Astrocyte (in vitro differentiated cells and primary cell): ENCODE results near the gene HOXB6. TPM values are rescaled to one million over a fixed set of nuclear protein-coding genes. Genes with fewer than 3 reads are reported as not detected.

Experiments used
- DNase-seq: peaks from one replicate; pipeline ENCODE4 v3.0.0-alpha.2; 2010; ENCODE audit warnings: low read depth
- FAIRE-seq: peaks from 2 replicates; lab custom pipeline; 2011; peaks lifted over from hg19 to GRCh38; lab: Jason Lieb, UNC
- H2AFZ ChIP-seq: 2 replicates; pipeline ENCODE4 v1.6.0; 2012; ENCODE audit warnings: low read depth, low read length, inconsistent platforms
- H3K27ac ChIP-seq: 2 replicates; pipeline ENCODE4 v1.5.1; 2011; ENCODE audit warnings: low read depth, low read length, inconsistent platforms
- H3K27me3 ChIP-seq: 2 replicates; pipeline ENCODE4 v1.6.0; 2011; ENCODE audit warnings: low read length, inconsistent platforms; ENCODE audit not compliant: insufficient read depth
- H3K36me3 ChIP-seq: 2 replicates; pipeline ENCODE4 v1.5.1; 2011; ENCODE audit warnings: low read length, inconsistent platforms; ENCODE audit not compliant: insufficient read depth
- H3K4me1 ChIP-seq: 2 replicates; pipeline ENCODE4 v1.5.1; 2011; ENCODE audit warnings: low read length, inconsistent platforms; ENCODE audit not compliant: insufficient read depth
- H3K4me2 ChIP-seq: 2 replicates; pipeline ENCODE4 v1.6.0; 2012; ENCODE audit warnings: low read length, inconsistent platforms
- H3K4me3 ChIP-seq: 2 replicates; pipeline ENCODE4 v1.5.1; 2011; ENCODE audit warnings: low read depth, mild to moderate bottlenecking, low read length, inconsistent platforms; ENCODE audit not compliant: insufficient read depth
- H3K79me2 ChIP-seq: 2 replicates; pipeline ENCODE4 v1.6.0; 2012; ENCODE audit warnings: mild to moderate bottlenecking, low read length, inconsistent platforms; ENCODE audit not compliant: insufficient read depth
- H3K9ac ChIP-seq: 2 replicates; pipeline ENCODE4 v1.6.0; 2012; ENCODE audit warnings: mild to moderate bottlenecking, low read length, inconsistent platforms
- H3K9me3 ChIP-seq: 2 replicates; pipeline ENCODE4 v1.5.1; 2012; ENCODE audit warnings: low read depth, mild to moderate bottlenecking, low read length, inconsistent platforms; ENCODE audit not compliant: insufficient read depth
- H4K20me1 ChIP-seq: 2 replicates; pipeline ENCODE4 v1.6.0; 2012; ENCODE audit warnings: low read length, inconsistent platforms; ENCODE audit not compliant: insufficient read depth
- H3K27ac Mint-ChIP-seq: one replicate; pipeline ENCODE4 v1.8.0; 2021; ENCODE audit warnings: mild to moderate bottlenecking, mixed read lengths; ENCODE audit not compliant: unreplicated experiment
- H3K27me3 Mint-ChIP-seq: one replicate; pipeline ENCODE4 v1.8.0; 2021; ENCODE audit warnings: low read depth, mixed read lengths; ENCODE audit not compliant: unreplicated experiment
- H3K36me3 Mint-ChIP-seq: one replicate; pipeline ENCODE4 v1.8.0; 2021; ENCODE audit warnings: low read depth, mixed read lengths; ENCODE audit not compliant: unreplicated experiment
- H3K4me1 Mint-ChIP-seq: one replicate; pipeline ENCODE4 v1.8.0; 2021; ENCODE audit warnings: low read depth, mixed read lengths; ENCODE audit not compliant: unreplicated experiment
- H3K4me3 Mint-ChIP-seq: one replicate; pipeline ENCODE4 v1.8.0; 2021; ENCODE audit warnings: mild to moderate bottlenecking, moderate library complexity, mixed read lengths; ENCODE audit not compliant: unreplicated experiment
- H3K9me3 Mint-ChIP-seq: one replicate; pipeline ENCODE4 v1.8.0; 2021; ENCODE audit warnings: mild to moderate bottlenecking, mixed read lengths; ENCODE audit not compliant: unreplicated experiment
- EZH2 ChIP-seq: IDR thresholded peaks from 2 replicates; pipeline ENCODE4 v1.6.1; 2012; ENCODE audit warnings: mild to moderate bottlenecking, low read length, inconsistent platforms; ENCODE audit not compliant: insufficient read depth
- total RNA-seq: library from RNA; stranded (reverse); gene quantifications from 2 replicates; pipeline ENCODE4 v1.2.1, GENCODE V29; 2021
- TF ChIP-seq, protein P1 (sequence below): IDR thresholded peaks from 2 replicates; pipeline ENCODE4 v1.5.1; 2011; ENCODE audit warnings: low read depth, mild to moderate bottlenecking, inconsistent platforms, low read length, moderate library complexity; ENCODE audit not compliant: insufficient read depth

Gene HOXB6
- total RNA-seq, 1 donor from 2014 or later = not detected

- TF ChIP-seq, protein P1, sequence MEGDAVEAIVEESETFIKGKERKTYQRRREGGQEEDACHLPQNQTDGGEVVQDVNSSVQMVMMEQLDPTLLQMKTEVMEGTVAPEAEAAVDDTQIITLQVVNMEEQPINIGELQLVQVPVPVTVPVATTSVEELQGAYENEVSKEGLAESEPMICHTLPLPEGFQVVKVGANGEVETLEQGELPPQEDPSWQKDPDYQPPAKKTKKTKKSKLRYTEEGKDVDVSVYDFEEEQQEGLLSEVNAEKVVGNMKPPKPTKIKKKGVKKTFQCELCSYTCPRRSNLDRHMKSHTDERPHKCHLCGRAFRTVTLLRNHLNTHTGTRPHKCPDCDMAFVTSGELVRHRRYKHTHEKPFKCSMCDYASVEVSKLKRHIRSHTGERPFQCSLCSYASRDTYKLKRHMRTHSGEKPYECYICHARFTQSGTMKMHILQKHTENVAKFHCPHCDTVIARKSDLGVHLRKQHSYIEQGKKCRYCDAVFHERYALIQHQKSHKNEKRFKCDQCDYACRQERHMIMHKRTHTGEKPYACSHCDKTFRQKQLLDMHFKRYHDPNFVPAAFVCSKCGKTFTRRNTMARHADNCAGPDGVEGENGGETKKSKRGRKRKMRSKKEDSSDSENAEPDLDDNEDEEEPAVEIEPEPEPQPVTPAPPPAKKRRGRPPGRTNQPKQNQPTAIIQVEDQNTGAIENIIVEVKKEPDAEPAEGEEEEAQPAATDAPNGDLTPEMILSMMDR = no peak
- TF ChIP-seq EZH2 = no peak
- no peak for DNase-seq
- no peak for FAIRE-seq
- Histone ChIP-seq H3K36me3 (no peaks in the 10 kb centered on the region), H3K79me2 (no peaks in the 10 kb centered on the region), H3K4me2 (no peak overlapping the region), H2AFZ (no peak overlapping the region), H3K27ac (no peak overlapping the region), H3K9me3 (peaks cover 6% of the 10 kb centered on the region), H3K4me3 (no peak overlapping the region), H4K20me1 (peaks cover 35% of the 10 kb centered on the region), H3K9ac (no peak overlapping the region), H3K27me3 (peaks cover 88% of the 10 kb centered on the region), H3K4me1 (peaks cover 2% of the 10 kb centered on the region)
- Mint-ChIP-seq H3K27ac (peak overlapping the region; percentile 34), H3K36me3 (peaks cover 4% of the 10 kb centered on the region), H3K27me3 (peaks cover 86% of the 10 kb centered on the region), H3K9me3 (peaks cover 26% of the 10 kb centered on the region), H3K4me3 (no peak overlapping the region), H3K4me1 (peaks cover 2% of the 10 kb centered on the region)
Measured at GRCh38 chr17:48616717-48617470, 12.1 kb upstream of the HOXB6 start.

DNA sequence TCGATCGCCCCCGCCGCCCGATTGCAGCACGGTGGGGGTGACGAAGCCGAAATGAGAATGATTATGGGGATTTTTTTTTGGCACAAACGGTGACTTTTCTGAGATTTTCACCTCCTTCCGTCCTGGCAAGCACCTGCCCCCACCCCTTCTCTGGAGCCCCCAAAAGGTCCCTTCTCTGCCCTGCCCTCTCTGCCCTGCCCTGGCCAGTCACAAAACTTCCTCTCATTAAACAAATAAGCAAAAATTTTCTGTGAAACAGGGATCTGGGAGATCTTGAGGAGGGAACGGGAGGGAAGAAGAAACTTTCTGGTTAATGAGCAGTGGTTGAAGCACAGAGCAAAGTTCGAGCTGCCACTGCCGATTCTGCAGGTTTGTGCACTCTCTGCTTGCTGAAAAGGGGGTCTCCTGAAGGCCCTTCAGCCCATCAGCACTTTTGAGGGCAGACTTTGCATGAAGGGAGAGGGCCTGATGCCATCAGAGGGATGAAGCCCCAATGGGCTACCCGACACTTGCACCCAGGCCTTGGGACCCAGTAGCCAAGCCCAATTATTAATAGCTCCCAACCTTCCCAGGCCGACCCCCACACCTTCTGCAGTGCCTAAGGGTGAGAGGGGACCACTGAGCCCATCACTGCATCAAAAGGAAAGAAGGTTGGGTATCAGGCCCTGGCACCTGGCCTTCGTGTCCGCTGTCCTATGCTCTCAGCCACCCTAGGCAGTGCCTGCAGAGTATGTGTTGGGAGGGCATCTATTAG is 11.4 kb upstream of the HOXB6 start:
- Histone ChIP-seq H3K27ac (no peak overlapping the region), H3K79me2 (no peaks in the 10 kb centered on the region), H3K4me1 (peaks cover 2% of the 10 kb centered on the region), H3K4me2 (no peak overlapping the region), H3K4me3 (no peak overlapping the region), H3K27me3 (peaks cover 87% of the 10 kb centered on the region), H2AFZ (no peak overlapping the region), H3K36me3 (no peaks in the 10 kb centered on the region), H3K9ac (no peak overlapping the region), H4K20me1 (peaks cover 32% of the 10 kb centered on the region), H3K9me3 (peaks cover 2% of the 10 kb centered on the region)
- Mint-ChIP-seq H3K4me1 (peaks cover 2% of the 10 kb centered on the region), H3K27me3 (peaks cover 86% of the 10 kb centered on the region), H3K9me3 (peaks cover 22% of the 10 kb centered on the region), H3K4me3 (no peak overlapping the region), H3K27ac (peak overlapping the region; percentile 12), H3K36me3 (peaks cover under 1% of the 10 kb centered on the region)
- FAIRE-seq = no peak
- TF ChIP-seq, protein P1 = no peak
- TF ChIP-seq EZH2 = no peak
- DNase-seq = no peak
